ENCODE results near the gene XRCC4. TPM values are rescaled to one million over a fixed set of nuclear protein-coding genes. Genes with fewer than 3 reads are reported as not detected.
"Not testable (repeated sequence)": the region's sequence is repeated elsewhere in the genome, so short reads cannot be mapped to it uniquely, and the experiment has no call there.

Gene XRCC4
- total RNA-seq, 1 donor: 36.5 TPM

DNA sequence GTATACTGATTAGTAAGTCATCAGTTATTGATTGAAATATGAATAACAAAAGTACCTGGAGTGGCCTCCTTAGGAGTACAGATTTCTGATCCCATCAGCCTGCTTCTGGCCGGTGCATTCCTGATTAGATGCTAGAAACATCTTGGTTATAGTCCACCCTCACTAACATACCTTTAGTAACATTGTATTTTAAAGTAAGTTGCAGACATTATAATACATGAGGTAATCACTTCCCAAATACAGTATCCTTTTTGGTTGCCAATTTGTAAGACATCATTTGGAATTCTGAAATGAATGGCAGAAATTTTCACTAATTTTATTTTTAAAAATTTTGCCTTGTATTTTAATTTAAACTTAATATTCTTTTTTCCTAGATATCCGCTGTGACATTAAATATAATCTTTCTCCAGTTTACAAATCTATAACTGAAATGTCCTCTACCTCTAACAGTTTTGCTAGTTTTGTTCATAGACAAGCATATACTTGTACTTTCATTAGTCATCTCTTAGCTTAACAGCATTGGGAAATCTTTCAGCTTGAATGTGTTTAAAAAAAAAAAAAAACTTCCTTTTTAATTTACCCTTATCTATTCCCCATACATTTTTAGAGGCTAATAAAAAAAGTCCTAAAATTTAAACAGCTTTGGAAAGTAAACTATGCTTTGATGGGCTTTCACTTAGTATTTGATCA lies 178.9 kb downstream of the XRCC4 start:
- TF ChIP-seq, protein P1, sequence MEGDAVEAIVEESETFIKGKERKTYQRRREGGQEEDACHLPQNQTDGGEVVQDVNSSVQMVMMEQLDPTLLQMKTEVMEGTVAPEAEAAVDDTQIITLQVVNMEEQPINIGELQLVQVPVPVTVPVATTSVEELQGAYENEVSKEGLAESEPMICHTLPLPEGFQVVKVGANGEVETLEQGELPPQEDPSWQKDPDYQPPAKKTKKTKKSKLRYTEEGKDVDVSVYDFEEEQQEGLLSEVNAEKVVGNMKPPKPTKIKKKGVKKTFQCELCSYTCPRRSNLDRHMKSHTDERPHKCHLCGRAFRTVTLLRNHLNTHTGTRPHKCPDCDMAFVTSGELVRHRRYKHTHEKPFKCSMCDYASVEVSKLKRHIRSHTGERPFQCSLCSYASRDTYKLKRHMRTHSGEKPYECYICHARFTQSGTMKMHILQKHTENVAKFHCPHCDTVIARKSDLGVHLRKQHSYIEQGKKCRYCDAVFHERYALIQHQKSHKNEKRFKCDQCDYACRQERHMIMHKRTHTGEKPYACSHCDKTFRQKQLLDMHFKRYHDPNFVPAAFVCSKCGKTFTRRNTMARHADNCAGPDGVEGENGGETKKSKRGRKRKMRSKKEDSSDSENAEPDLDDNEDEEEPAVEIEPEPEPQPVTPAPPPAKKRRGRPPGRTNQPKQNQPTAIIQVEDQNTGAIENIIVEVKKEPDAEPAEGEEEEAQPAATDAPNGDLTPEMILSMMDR (IDR thresholded peaks at IDR 0.05; ENCODE audit: insufficient read depth, low read length): no peak
- no peak overlapping the region for H3K4me3 ChIP-seq (ENCODE audit: low read depth, low read length)
- DNase-seq (ENCODE audit: low read depth): peak; percentile 41

- not testable (repeated sequence) for DNase-seq (ENCODE audit: low read depth); H3K4me3 ChIP-seq (ENCODE audit: low read depth, low read length)
Measured at GRCh38 chr5:83257684-83258083, 180.3 kb downstream of the XRCC4 start.

DNA sequence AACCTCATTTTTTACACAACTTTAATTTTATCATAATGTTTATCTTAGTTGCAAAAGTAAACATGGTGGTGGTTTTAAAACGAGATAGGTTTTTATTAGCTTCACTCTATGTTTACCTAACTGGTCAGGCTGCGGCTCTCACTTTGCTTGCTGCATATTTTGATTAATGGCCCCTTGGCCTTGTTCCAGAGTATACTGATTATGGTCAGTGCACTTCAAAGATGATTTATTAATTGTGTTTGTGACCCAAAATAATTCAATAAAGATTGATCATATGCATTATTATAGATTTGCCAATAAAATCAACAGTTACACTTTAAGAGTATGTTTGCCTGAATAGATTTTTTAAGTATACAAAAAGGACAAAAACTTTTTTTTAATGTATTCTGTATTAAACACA lies 188.0 kb downstream of the XRCC4 start:
- TF ChIP-seq, protein P1 (IDR thresholded peaks at IDR 0.05; ENCODE audit: insufficient read depth, low read length): no peak
- no peak overlapping the region for H3K4me3 ChIP-seq (ENCODE audit: low read depth, low read length)
- DNase-seq (ENCODE audit: low read depth): peak; percentile 46

DNA sequence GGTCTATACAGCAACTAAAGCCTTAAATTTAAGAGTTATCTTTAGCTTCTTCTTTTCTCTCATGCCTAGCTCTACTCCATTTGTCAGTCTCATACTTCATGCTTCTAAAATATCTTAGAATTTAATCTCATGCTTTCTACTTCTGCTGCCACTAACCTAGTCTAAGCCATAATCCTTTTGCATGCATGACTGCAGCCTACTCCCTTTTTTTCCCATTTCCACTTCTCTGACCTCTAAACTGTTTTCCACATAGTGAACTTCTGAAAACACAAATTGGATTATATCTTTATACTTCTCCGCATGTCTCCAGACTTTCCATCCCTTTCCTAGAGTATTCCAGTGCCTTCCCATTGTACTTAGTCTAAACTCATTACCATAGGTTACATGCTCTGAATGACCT lies 193.0 kb downstream of the XRCC4 start:
- no peak for DNase-seq (ENCODE audit: low read depth)
- TF ChIP-seq, protein P1 (IDR thresholded peaks at IDR 0.05; ENCODE audit: insufficient read depth, low read length): no peak
- H3K4me3 ChIP-seq (ENCODE audit: low read depth, low read length): no peak overlapping the region

GRCh38 chr5:83277154-83277553 lies 199.8 kb downstream of the XRCC4 start:
- TF ChIP-seq, protein P1 (IDR thresholded peaks at IDR 0.05; ENCODE audit: insufficient read depth, low read length): no peak
- no peak overlapping the region for H3K4me3 ChIP-seq (ENCODE audit: low read depth, low read length)
- no peak for DNase-seq (ENCODE audit: low read depth)

- no peak overlapping the region for H3K4me3 ChIP-seq (ENCODE audit: low read depth, low read length)
- TF ChIP-seq, protein P1 (IDR thresholded peaks at IDR 0.05; ENCODE audit: insufficient read depth, low read length): no peak
- no peak for DNase-seq (ENCODE audit: low read depth)
Measured at GRCh38 chr5:83277953-83278352, 200.6 kb downstream of the XRCC4 start.

- TF ChIP-seq, protein P1 (IDR thresholded peaks at IDR 0.05; ENCODE audit: insufficient read depth, low read length): no peak
- DNase-seq (ENCODE audit: low read depth): no peak
- no peak overlapping the region for H3K4me3 ChIP-seq (ENCODE audit: low read depth, low read length)
Measured at GRCh38 chr5:83281176-83281575, 203.8 kb downstream of the XRCC4 start.

All from fibroblast of the aortic adventitia (primary cell).